ENCODE measurements around the gene CALU.

Gene CALU

GRCh38 chr7:128791121-128791971 lies 52.2 kb downstream of the CALU start, which contains the start of gene CCDC136:
CCDC136 (plus strand) TSS chr7:128791968; CDS start chr7:128792412, 444 bp downstream.
- TF ChIP-seq EZH2phosphoT487 (conservative IDR thresholded peaks at IDR 0.05; ENCODE audit: low read length) (no peak), CTCF (IDR thresholded peaks at IDR 0.05; ENCODE audit: insufficient read depth, low read length, poor library complexity, severe bottlenecking) (no peak)
- Histone ChIP-seq H3K9me2 (replicated peaks; ENCODE audit: insufficient read depth, low read length) (no peaks in the 10 kb centered on the region), H3F3A (ENCODE audit: insufficient read depth) (no peaks in the 10 kb centered on the region), H3K27me3 (ENCODE audit: low read length) (no peaks in the 10 kb centered on the region), H3K36me3 (ENCODE audit: low read length) (no peaks in the 10 kb centered on the region), H3K79me2 (ENCODE audit: insufficient read depth, low read length) (no peaks in the 10 kb centered on the region), H3K4me2 (ENCODE audit: low read depth, low read length, poor library complexity, severe bottlenecking) (peak within 1 kb of the TSS; percentile 69), H3K27ac (ENCODE audit: low read depth, low read length) (no peak within 1 kb of the TSS), H2AFZ (ENCODE audit: low read depth, low read length, severe bottlenecking) (peak within 1 kb of the TSS; percentile 90), H3K4me3 (ENCODE audit: insufficient read depth, low read length, poor library complexity, severe bottlenecking) (peak within 1 kb of the TSS; percentile 64), H3K9me3 (ENCODE audit: insufficient read depth, low read length) (no peaks in the 10 kb centered on the region), H4K20me1 (ENCODE audit: low read depth, low read length) (no peaks in the 10 kb centered on the region), H3K9ac (ENCODE audit: low read length) (peak within 1 kb of the TSS; percentile 60)

DNA sequence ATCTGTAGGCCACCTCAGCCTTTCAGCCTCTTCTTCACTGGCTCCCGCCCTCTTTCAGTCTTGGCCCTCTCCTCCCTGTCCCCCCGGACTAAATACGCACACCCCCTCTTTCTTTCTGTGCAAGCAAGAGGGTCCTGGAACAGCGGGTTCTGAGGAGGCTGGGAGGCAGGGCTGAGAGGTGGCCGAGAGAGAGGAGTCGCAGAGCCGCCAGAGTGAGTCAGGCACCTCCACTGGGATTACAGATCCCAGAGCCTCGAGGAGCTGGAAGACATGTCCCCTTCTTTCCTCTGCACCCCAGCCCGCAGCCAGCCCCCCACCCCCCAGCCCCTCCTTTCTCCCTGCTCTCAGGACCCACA lies 52.8 kb downstream of the CALU start:
- H3F3A ChIP-seq (ENCODE audit: insufficient read depth), result no peaks in the 10 kb centered on the region
- H2AFZ ChIP-seq (ENCODE audit: low read depth, low read length, severe bottlenecking), result peak overlapping the region; percentile 90
- no peak overlapping the region for H3K27ac ChIP-seq (ENCODE audit: low read depth, low read length)

GRCh38 chr7:128792471-128793180 lies 53.5 kb downstream of the CALU start:
- Histone ChIP-seq H4K20me1 (ENCODE audit: low read depth, low read length) (no peaks in the 10 kb centered on the region), H3K27me3 (ENCODE audit: low read length) (no peaks in the 10 kb centered on the region), H2AFZ (ENCODE audit: low read depth, low read length, severe bottlenecking) (no peak overlapping the region), H3K9me3 (ENCODE audit: insufficient read depth, low read length) (no peaks in the 10 kb centered on the region), H3K4me3 (ENCODE audit: insufficient read depth, low read length, poor library complexity, severe bottlenecking) (no peak overlapping the region), H3K4me2 (ENCODE audit: low read depth, low read length, poor library complexity, severe bottlenecking) (no peak overlapping the region), H3K79me2 (ENCODE audit: insufficient read depth, low read length) (no peaks in the 10 kb centered on the region), H3K9ac (ENCODE audit: low read length) (no peak overlapping the region), H3K27ac (ENCODE audit: low read depth, low read length) (no peak overlapping the region), H3K9me2 (replicated peaks; ENCODE audit: insufficient read depth, low read length) (no peaks in the 10 kb centered on the region), H3F3A (ENCODE audit: insufficient read depth) (no peaks in the 10 kb centered on the region), H3K36me3 (ENCODE audit: low read length) (no peaks in the 10 kb centered on the region)
- TF ChIP-seq CTCF (IDR thresholded peaks at IDR 0.05; ENCODE audit: insufficient read depth, low read length, poor library complexity, severe bottlenecking) (no peak), EZH2phosphoT487 (conservative IDR thresholded peaks at IDR 0.05; ENCODE audit: low read length) (no peak)

More for the DNA sequence above, 52.8 kb downstream of the CALU start:
- H4K20me1 ChIP-seq (ENCODE audit: low read depth, low read length), result no peaks in the 10 kb centered on the region
- H3K9me2 ChIP-seq (replicated peaks; ENCODE audit: insufficient read depth, low read length), result no peaks in the 10 kb centered on the region
- H3K4me2 ChIP-seq (ENCODE audit: low read depth, low read length, poor library complexity, severe bottlenecking), result peak overlapping the region; percentile 69
- no peaks in the 10 kb centered on the region for H3K36me3 ChIP-seq (ENCODE audit: low read length)
- peak overlapping the region; percentile 64 for H3K4me3 ChIP-seq (ENCODE audit: insufficient read depth, low read length, poor library complexity, severe bottlenecking)
- no peaks in the 10 kb centered on the region for H3K9me3 ChIP-seq (ENCODE audit: insufficient read depth, low read length)
- H3K9ac ChIP-seq (ENCODE audit: low read length), result peak overlapping the region; percentile 60
- no peaks in the 10 kb centered on the region for H3K79me2 ChIP-seq (ENCODE audit: insufficient read depth, low read length)
- TF ChIP-seq CTCF (IDR thresholded peaks at IDR 0.05; ENCODE audit: insufficient read depth, low read length, poor library complexity, severe bottlenecking) (no peak), EZH2phosphoT487 (conservative IDR thresholded peaks at IDR 0.05; ENCODE audit: low read length) (no peak)
- no peaks in the 10 kb centered on the region for H3K27me3 ChIP-seq (ENCODE audit: low read length)

Data from SU-DHL-6 (cell line).